Measurements from ENCODE around the gene COLEC12.

COLEC12 gene

DNA sequence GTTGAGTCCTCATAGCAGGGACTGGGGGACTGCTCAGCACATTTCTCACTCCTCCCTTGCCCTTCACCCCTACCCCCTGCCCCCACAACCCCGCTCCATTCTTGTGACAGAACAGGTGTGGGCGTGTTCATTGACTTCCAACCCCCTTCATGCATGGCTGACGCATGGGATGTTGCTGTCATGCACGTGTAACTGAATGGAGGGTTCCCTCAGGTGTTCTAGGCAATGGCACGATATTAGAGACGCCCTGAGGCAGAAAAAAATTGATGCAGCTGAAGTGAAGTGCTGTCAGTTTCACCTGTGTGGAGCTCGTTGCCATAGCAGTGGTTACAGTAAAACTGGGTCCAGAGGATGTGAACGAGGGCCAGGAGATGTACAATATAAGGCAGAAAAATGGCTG is 226.2 kb downstream of the COLEC12 start:
- no peaks in the 10 kb centered on the region for H3K27me3 ChIP-seq (ENCODE audit: low read depth, low read length)

DNA sequence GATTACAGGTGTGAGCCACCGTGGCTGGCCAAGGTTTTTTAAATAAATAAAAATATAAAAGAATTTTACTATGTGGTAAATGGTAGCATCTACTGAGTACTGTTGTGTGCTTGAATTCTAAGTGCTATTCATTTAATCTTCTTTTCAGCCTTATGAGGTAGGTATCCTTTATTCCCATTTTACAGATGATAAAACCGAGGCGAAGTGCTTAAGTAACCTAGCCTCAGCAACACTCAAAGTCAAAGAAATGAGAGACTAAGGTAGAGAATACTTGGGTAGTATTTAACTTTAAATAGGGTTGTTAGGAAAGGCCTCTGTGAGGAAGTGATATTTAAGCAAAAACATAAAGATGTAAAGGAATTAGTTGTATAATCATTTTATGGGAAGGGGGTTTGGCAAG is 227.0 kb downstream of the COLEC12 start:
- no peak overlapping the region for H3K4me3 ChIP-seq (ENCODE audit: low read length)
- H3K4me1 ChIP-seq (ENCODE audit: low read length) = peaks cover 9% of the 10 kb centered on the region
- peaks cover 6% of the 10 kb centered on the region for H3K79me2 ChIP-seq (ENCODE audit: low read length)
- H3K36me3 ChIP-seq (replicated peaks; ENCODE audit: low read depth, low read length) = no peaks in the 10 kb centered on the region
- TF ChIP-seq CTCF (IDR thresholded peaks at IDR 0.05; ENCODE audit: low read depth, low read length) = no peak
- no peak for TF ChIP-seq EZH2phosphoT487 (IDR thresholded peaks at IDR 0.05; ENCODE audit: low read depth)
- no peaks in the 10 kb centered on the region for H3K9me3 ChIP-seq (ENCODE audit: insufficient read depth, low read length)
- no peak overlapping the region for H3K27ac ChIP-seq (ENCODE audit: low read length)
- H3K27me3 ChIP-seq (ENCODE audit: low read depth, low read length) = no peaks in the 10 kb centered on the region
- H3K9ac ChIP-seq (ENCODE audit: low read length) = no peak overlapping the region
- no peak overlapping the region for H3K4me2 ChIP-seq (ENCODE audit: low read length)
- no peaks in the 10 kb centered on the region for H4K20me1 ChIP-seq (ENCODE audit: insufficient read depth, low read length)
- no peak overlapping the region for H2AFZ ChIP-seq (ENCODE audit: low read depth, low read length)

More for the DNA sequence above, 226.2 kb downstream of the COLEC12 start:
- Histone ChIP-seq H3K36me3 (replicated peaks; ENCODE audit: low read depth, low read length) (no peaks in the 10 kb centered on the region), H3K4me3 (ENCODE audit: low read length) (no peak overlapping the region), H2AFZ (ENCODE audit: low read depth, low read length) (no peak overlapping the region), H3K79me2 (ENCODE audit: low read length) (no peaks in the 10 kb centered on the region), H3K4me1 (ENCODE audit: low read length) (peaks cover 3% of the 10 kb centered on the region), H3K4me2 (ENCODE audit: low read length) (no peak overlapping the region), H3K9ac (ENCODE audit: low read length) (no peak overlapping the region), H3K9me3 (ENCODE audit: insufficient read depth, low read length) (no peaks in the 10 kb centered on the region), H3K27ac (ENCODE audit: low read length) (no peak overlapping the region), H4K20me1 (ENCODE audit: insufficient read depth, low read length) (no peaks in the 10 kb centered on the region)
- no peak for TF ChIP-seq CTCF (IDR thresholded peaks at IDR 0.05; ENCODE audit: low read depth, low read length)

- H3K9me3 ChIP-seq (ENCODE audit: insufficient read depth, low read length) = no peaks in the 10 kb centered on the region
- no peak overlapping the region for H3K9ac ChIP-seq (ENCODE audit: low read length)
- no peaks in the 10 kb centered on the region for H3K27me3 ChIP-seq (ENCODE audit: low read depth, low read length)
- H2AFZ ChIP-seq (ENCODE audit: low read depth, low read length) = no peak overlapping the region
- H3K79me2 ChIP-seq (ENCODE audit: low read length) = peaks cover 13% of the 10 kb centered on the region
- H3K4me1 ChIP-seq (ENCODE audit: low read length) = peaks cover 9% of the 10 kb centered on the region
- TF ChIP-seq CTCF (IDR thresholded peaks at IDR 0.05; ENCODE audit: low read depth, low read length) (no peak), EZH2phosphoT487 (IDR thresholded peaks at IDR 0.05; ENCODE audit: low read depth) (no peak)
- H3K4me2 ChIP-seq (ENCODE audit: low read length) = no peak overlapping the region
- H3K27ac ChIP-seq (ENCODE audit: low read length) = no peak overlapping the region
- no peak overlapping the region for H3K4me3 ChIP-seq (ENCODE audit: low read length)
- H3K36me3 ChIP-seq (replicated peaks; ENCODE audit: low read depth, low read length) = no peaks in the 10 kb centered on the region
- no peaks in the 10 kb centered on the region for H4K20me1 ChIP-seq (ENCODE audit: insufficient read depth, low read length)
These were observed 227.9 kb downstream of the COLEC12 start for GRCh38 chr18:272650-273049.

DNA sequence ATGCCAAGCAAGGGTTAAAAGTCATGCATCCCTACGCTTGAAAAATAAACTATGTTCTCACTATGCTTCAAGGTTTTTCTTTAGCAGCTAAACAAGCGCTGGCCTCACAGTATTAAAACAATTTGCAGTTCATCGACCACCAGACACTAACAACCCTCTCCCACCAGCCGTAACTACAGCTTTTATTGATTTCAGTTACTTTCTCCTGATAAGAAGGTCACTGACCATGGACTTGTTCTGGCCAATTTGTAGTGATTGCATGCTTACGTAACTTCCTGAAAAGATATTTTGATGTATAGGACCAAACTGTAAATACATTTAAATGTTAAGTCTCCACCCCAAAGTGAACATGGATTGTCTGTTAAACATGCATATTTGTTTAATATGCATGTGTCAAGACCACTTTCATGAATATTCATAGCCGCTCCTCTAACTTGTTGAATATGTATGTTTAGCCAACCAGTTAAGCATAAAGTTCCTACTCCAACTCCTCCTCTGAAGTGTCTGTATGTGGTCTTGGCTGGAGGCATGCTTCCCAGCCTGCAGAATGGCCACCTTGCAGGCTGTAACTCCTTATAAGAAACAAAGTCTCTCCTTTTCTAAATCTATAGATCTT is 230.9 kb downstream of the COLEC12 start:
- no peaks in the 10 kb centered on the region for H3K9me3 ChIP-seq (ENCODE audit: insufficient read depth, low read length)
- TF ChIP-seq CTCF (IDR thresholded peaks at IDR 0.05; ENCODE audit: low read depth, low read length) (no peak), EZH2phosphoT487 (IDR thresholded peaks at IDR 0.05; ENCODE audit: low read depth) (no peak)
- no peaks in the 10 kb centered on the region for H4K20me1 ChIP-seq (ENCODE audit: insufficient read depth, low read length)
- no peak overlapping the region for H3K27ac ChIP-seq (ENCODE audit: low read length)
- peaks cover 11% of the 10 kb centered on the region for H3K4me1 ChIP-seq (ENCODE audit: low read length)
- H3K36me3 ChIP-seq (replicated peaks; ENCODE audit: low read depth, low read length) = peaks cover 7% of the 10 kb centered on the region
- H3K9ac ChIP-seq (ENCODE audit: low read length) = no peak overlapping the region
- H3K27me3 ChIP-seq (ENCODE audit: low read depth, low read length) = no peaks in the 10 kb centered on the region
- no peak overlapping the region for H3K4me3 ChIP-seq (ENCODE audit: low read length)
- no peak overlapping the region for H2AFZ ChIP-seq (ENCODE audit: low read depth, low read length)
- no peak overlapping the region for H3K4me2 ChIP-seq (ENCODE audit: low read length)
- H3K79me2 ChIP-seq (ENCODE audit: low read length) = peaks cover 35% of the 10 kb centered on the region

Measured in OCI-LY3 (cell line).